H1 (cell line): ENCODE results near the gene PDE9A. TPM values are rescaled to one million over a fixed set of nuclear protein-coding genes. Genes with fewer than 3 reads are reported as not detected.

Experiments used
- CTCF ChIA-PET: fragments of 300-600 bp; sonication (Branson Sonifier 250); formaldehyde crosslinking; loops from one replicate; lab custom pipeline; 2021; ENCODE audit not compliant: partially characterized antibody; lab: Charles Lee
- POLR2A ChIA-PET: fragments of 300-600 bp; sonication (Branson Sonifier 250); formaldehyde crosslinking; loops from one replicate; lab custom pipeline; 2021; ENCODE audit warnings: inconsistent platforms; ENCODE audit not compliant: partially characterized antibody; lab: Charles Lee
- DNase-seq, 2 experiments: peaks; one replicate each; pipeline versions ENCODE4 v3.0.0 to v3.0.0-alpha.2; 2010 to 2022; ENCODE audit warnings: low spot score in 2 of 2, low read depth in 1 of 2, mixed read lengths in 1 of 2
- FAIRE-seq: peaks from 2 replicates; lab custom pipeline; 2011; peaks lifted over from hg19 to GRCh38; lab: Jason Lieb, UNC
- H2AFZ ChIP-seq: 2 replicates; pipeline ENCODE4 v1.8.1; 2012; ENCODE audit warnings: low read length, inconsistent platforms
- H2AK5ac ChIP-seq: 2 replicates; pipeline ENCODE4 v1.6.1; 2013; ENCODE audit warnings: low read depth, low read length
- H2BK120ac ChIP-seq: replicated peaks from 2 replicates; pipeline ENCODE3; 2013; ENCODE audit warnings: low read depth, low read length, inconsistent platforms
- H2BK12ac ChIP-seq: 2 replicates; pipeline ENCODE4 v1.6.1; 2013; ENCODE audit warnings: low read depth, low read length
- H2BK15ac ChIP-seq: 2 replicates; pipeline ENCODE4 v1.6.1; 2013; ENCODE audit warnings: low read length
- H2BK20ac ChIP-seq: 2 replicates; pipeline ENCODE4 v1.6.1; 2013; ENCODE audit warnings: low read length
- H2BK5ac ChIP-seq: 2 replicates; pipeline ENCODE4 v1.6.1; 2013; ENCODE audit warnings: low read depth, low read length
- H3K14ac ChIP-seq: 2 replicates; pipeline ENCODE4 v1.6.1; 2013; ENCODE audit warnings: inconsistent platforms; ENCODE audit not compliant: insufficient read length
- H3K18ac ChIP-seq: 2 replicates; pipeline ENCODE4 v1.6.1; 2013; ENCODE audit warnings: low read length; ENCODE audit errors: extremely low read depth
- H3K23ac ChIP-seq: 2 replicates; pipeline ENCODE4 v1.6.1; 2013; ENCODE audit warnings: inconsistent platforms; ENCODE audit not compliant: insufficient read length
- H3K23me2 ChIP-seq: 2 replicates; pipeline ENCODE4 v1.6.1; 2013; ENCODE audit warnings: low read depth, low read length
- H3K27ac ChIP-seq: 2 replicates; pipeline ENCODE4 v1.6.1; 2011; ENCODE audit warnings: low read depth, low read length, inconsistent platforms
- H3K27me3 ChIP-seq, 4 experiments: replicated peaks in 1 of 4; 1 replicate in 1 of 4; 2 replicates in 3 of 4; pipeline versions ENCODE4 v1.6.1 to v1.8.1; 2011 to 2013; ENCODE audit warnings: low read length in 3 of 4, mild to moderate bottlenecking in 3 of 4, inconsistent platforms in 2 of 4, mixed read lengths in 2 of 4, moderate library complexity in 1 of 4; ENCODE audit not compliant: control insufficient read depth in 3 of 4, insufficient read depth in 3 of 4; ENCODE audit errors: extremely low read depth in 1 of 4
- H3K36me3 ChIP-seq, 4 experiments: 2 replicates each; pipeline versions ENCODE4 v1.6.1 to v1.8.1; 2011 to 2013; ENCODE audit warnings: mild to moderate bottlenecking in 4 of 4, low read length in 3 of 4, moderate library complexity in 2 of 4, control low read depth in 1 of 4, inconsistent platforms in 1 of 4; ENCODE audit not compliant: insufficient read depth in 4 of 4, control insufficient read depth in 2 of 4
- H3K4ac ChIP-seq: replicated peaks from 2 replicates; pipeline ENCODE3; 2013; ENCODE audit warnings: low read length, low read depth, mixed read lengths, inconsistent platforms; ENCODE audit not compliant: insufficient read length
- H3K4me1 ChIP-seq, 4 experiments: replicated peaks in 1 of 4; 1 replicate in 1 of 4; 2 replicates in 3 of 4; pipeline versions ENCODE4 v1.6.1 to v1.8.1; 2011 to 2013; ENCODE audit warnings: low read length in 3 of 4, inconsistent platforms in 2 of 4, mixed read lengths in 1 of 4; ENCODE audit not compliant: insufficient read depth in 4 of 4, control insufficient read depth in 3 of 4
- H3K4me2 ChIP-seq, 2 experiments: 2 replicates each; pipeline versions ENCODE4 v1.6.1 to v1.8.1; 2011 to 2013; ENCODE audit warnings: low read depth in 2 of 2, low read length in 2 of 2, control low read depth in 1 of 2, inconsistent platforms in 1 of 2, mild to moderate bottlenecking in 1 of 2; ENCODE audit not compliant: insufficient read depth in 1 of 2
- H3K4me3 ChIP-seq, 4 experiments: fragments of 200-600, 300-600 bp in 1 of 4; sonication (generic), shearing (Covaris generic), sonication (Bioruptor Twin) in 1 of 4; 2 replicates each; pipeline versions ENCODE4 v1.5.1 to v1.8.1; 2011 to 2016; ENCODE audit warnings: low read length in 4 of 4, low read depth in 3 of 4, control low read depth in 2 of 4, inconsistent platforms in 2 of 4, mild to moderate bottlenecking in 2 of 4, mixed read lengths in 1 of 4, moderate library complexity in 1 of 4; ENCODE audit not compliant: insufficient read depth in 2 of 4; ENCODE audit errors: extremely low read depth in 1 of 4
- H3K56ac ChIP-seq: replicated peaks from 2 replicates; pipeline ENCODE3; 2013; ENCODE audit warnings: low read depth, mild to moderate bottlenecking, mixed read lengths, low read length, inconsistent platforms; ENCODE audit not compliant: insufficient read length
- H3K79me1 ChIP-seq: 2 replicates; pipeline ENCODE4 v1.6.1; 2013; ENCODE audit warnings: low read depth, low read length, control low read depth
- H3K79me2 ChIP-seq, 2 experiments: 2 replicates each; pipeline versions ENCODE4 v1.6.1 to v1.8.1; 2012 to 2013; ENCODE audit warnings: low read length in 2 of 2, mild to moderate bottlenecking in 2 of 2, inconsistent platforms in 1 of 2; ENCODE audit not compliant: insufficient read depth in 2 of 2, control insufficient read depth in 1 of 2
- H3K9ac ChIP-seq, 4 experiments: replicated peaks in 1 of 4; 1 replicate in 1 of 4; 2 replicates in 3 of 4; pipeline versions ENCODE4 v1.6.1 to v1.8.1; 2011 to 2013; ENCODE audit warnings: low read depth in 3 of 4, low read length in 3 of 4, control low read depth in 2 of 4, mild to moderate bottlenecking in 2 of 4, moderate library complexity in 2 of 4, inconsistent platforms in 1 of 4; ENCODE audit errors: extremely low read depth in 1 of 4
- H3K9me3 ChIP-seq, 2 experiments: 2 replicates each; pipeline versions ENCODE4 v1.6.1 to v1.8.1; 2012 to 2013; ENCODE audit warnings: mild to moderate bottlenecking in 2 of 2, moderate library complexity in 2 of 2, control low read depth in 1 of 2, inconsistent platforms in 1 of 2, low read depth in 1 of 2, low read length in 1 of 2, mixed read lengths in 1 of 2; ENCODE audit not compliant: insufficient read depth in 2 of 2
- H4K20me1 ChIP-seq, 2 experiments: replicated peaks in 1 of 2; 2 replicates each; pipeline versions ENCODE3 to v1.8.1; 2011 to 2013; ENCODE audit warnings: inconsistent platforms in 2 of 2, low read length in 2 of 2, mild to moderate bottlenecking in 1 of 2; ENCODE audit not compliant: insufficient read depth in 2 of 2, control insufficient read depth in 1 of 2
- H4K5ac ChIP-seq: 2 replicates; pipeline ENCODE4 v1.6.1; 2013; ENCODE audit warnings: low read length, low read depth, mixed read lengths, inconsistent platforms; ENCODE audit not compliant: insufficient read length
- H4K8ac ChIP-seq: 2 replicates; pipeline ENCODE4 v1.8.0; 2013; ENCODE audit warnings: mild to moderate bottlenecking, moderate library complexity, low read length, inconsistent platforms; ENCODE audit not compliant: insufficient read depth; ENCODE audit errors: extremely low read depth
- H4K91ac ChIP-seq: replicated peaks from 2 replicates; pipeline ENCODE3; 2013; ENCODE audit warnings: low read length, mixed read lengths, inconsistent platforms; ENCODE audit not compliant: insufficient read length
- BRCA1 ChIP-seq: IDR thresholded peaks from 2 replicates; pipeline ENCODE4 v1.6.1; 2012; ENCODE audit warnings: low read depth, low read length, improper control_type of control experiment
- CBX5 ChIP-seq: fragments of 300-800, 300-1000 bp; sonication (generic); IDR thresholded peaks from 2 replicates; pipeline ENCODE4 v1.7.1; 2016; ENCODE audit warnings: antibody characterized with exemption, low read length, low read depth
- CEBPB ChIP-seq: IDR thresholded peaks from 2 replicates; pipeline ENCODE4 v1.6.1; 2012; ENCODE audit warnings: low read depth, low read length
- EGR1 ChIP-seq: IDR thresholded peaks from 2 replicates; pipeline ENCODE4 v1.6.1; 2011; ENCODE audit warnings: low read depth, low read length, borderline replicate concordance
- JUN ChIP-seq: IDR thresholded peaks from 2 replicates; pipeline ENCODE4 v1.6.1; 2011; ENCODE audit warnings: low read depth, mild to moderate bottlenecking, improper control_type of control experiment, low read length
- PHF8 ChIP-seq: fragments of 200-600 bp; sonication (generic); conservative IDR thresholded peaks from 2 replicates; pipeline ENCODE4 v1.7.1; 2012; ENCODE audit warnings: low read depth, mild to moderate bottlenecking, inconsistent platforms, low read length, moderate library complexity
- RBBP5 ChIP-seq: IDR thresholded peaks from 2 replicates; pipeline ENCODE4 v1.7.1; 2012; ENCODE audit warnings: low read depth, mild to moderate bottlenecking, inconsistent platforms, low read length, moderate library complexity, borderline replicate concordance
- RNF2 ChIP-seq: fragments of 200-900, 300-1000 bp; sonication (generic); IDR thresholded peaks from 2 replicates; pipeline ENCODE4 v1.7.1; 2016; ENCODE audit warnings: borderline replicate concordance, low read depth, mild to moderate bottlenecking, antibody characterized with exemption, low read length; ENCODE audit not compliant: poor library complexity, severe bottlenecking; ENCODE audit errors: missing control alignments
- SAP30 ChIP-seq: fragments of 300-600 bp; sonication (generic); IDR thresholded peaks from 2 replicates; pipeline ENCODE4 v1.7.1; 2012; ENCODE audit warnings: low read length, moderate library complexity, mild to moderate bottlenecking, inconsistent platforms; ENCODE audit not compliant: insufficient read depth, insufficient replicate concordance
- SIN3A ChIP-seq, 2 experiments: IDR thresholded peaks in 1 of 2; conservative IDR thresholded peaks in 1 of 2; 2 replicates each; pipeline ENCODE4 v1.6.1; 2011 to 2012; ENCODE audit warnings: low read length in 2 of 2, improper control_type of control experiment in 1 of 2, low read depth in 1 of 2, mild to moderate bottlenecking in 1 of 2
- ZNF274 ChIP-seq: IDR thresholded peaks from 2 replicates; pipeline ENCODE4 v1.7.0; 2012; ENCODE audit warnings: low read length, borderline replicate concordance; ENCODE audit errors: extremely low read depth
- WGBS, 2 experiments: shearing (Covaris generic) in 1 of 2; methylation state at CpG; one replicate each; pipeline versions ENCODE4 v1.1.6 to v1.1.7; 2013 to 2015; ENCODE audit warnings: low lambda C conversion rate in 2 of 2, mixed read lengths in 2 of 2, inconsistent platforms in 1 of 2, low coverage in 1 of 2, missing lambda C conversion rate in 1 of 2; ENCODE audit not compliant: insufficient replicate concordance in 2 of 2, insufficient coverage in 1 of 2, insufficient read length in 1 of 2; ENCODE audit errors: extremely low coverage in 1 of 2, missing lambda C conversion rate in 1 of 2; 5-methylcytosine and 5-hydroxymethylcytosine counted together
- polyA plus RNA-seq, 7 experiments: library from polyadenylated mRNA; depleted of rRNA in 3 of 7; stranded (reverse) in 5 of 7; unstranded in 2 of 7; fragments of >200 nt in 5 of 7; fragments of 200-250 nt in 2 of 7; gene quantifications; 1 replicate in 5 of 7; 2 replicates in 1 of 7; 4 replicates in 1 of 7; pipeline versions ENCODE4 v1.2.1 to v1.2.3, GENCODE V29; 2011 to 2013; ENCODE audit warnings: missing spikeins in 2 of 7, mixed read lengths in 2 of 7
- total RNA-seq: library from RNA; stranded (reverse); fragmentation: NEBNext Ultra II Directional; extraction: Animal tissue kit (Norgen Biotek cat#: 25700); gene quantifications from 2 replicates; pipeline ENCODE4 v1.2.1, GENCODE V29; 2021

PDE9A gene
- total and polyA plus RNA-seq, 2 of the 8 experiments (the other 6 are each of a cell fraction or from before 2014, with no cell fraction given) = 39.2 to 45.9 TPM

DNA sequence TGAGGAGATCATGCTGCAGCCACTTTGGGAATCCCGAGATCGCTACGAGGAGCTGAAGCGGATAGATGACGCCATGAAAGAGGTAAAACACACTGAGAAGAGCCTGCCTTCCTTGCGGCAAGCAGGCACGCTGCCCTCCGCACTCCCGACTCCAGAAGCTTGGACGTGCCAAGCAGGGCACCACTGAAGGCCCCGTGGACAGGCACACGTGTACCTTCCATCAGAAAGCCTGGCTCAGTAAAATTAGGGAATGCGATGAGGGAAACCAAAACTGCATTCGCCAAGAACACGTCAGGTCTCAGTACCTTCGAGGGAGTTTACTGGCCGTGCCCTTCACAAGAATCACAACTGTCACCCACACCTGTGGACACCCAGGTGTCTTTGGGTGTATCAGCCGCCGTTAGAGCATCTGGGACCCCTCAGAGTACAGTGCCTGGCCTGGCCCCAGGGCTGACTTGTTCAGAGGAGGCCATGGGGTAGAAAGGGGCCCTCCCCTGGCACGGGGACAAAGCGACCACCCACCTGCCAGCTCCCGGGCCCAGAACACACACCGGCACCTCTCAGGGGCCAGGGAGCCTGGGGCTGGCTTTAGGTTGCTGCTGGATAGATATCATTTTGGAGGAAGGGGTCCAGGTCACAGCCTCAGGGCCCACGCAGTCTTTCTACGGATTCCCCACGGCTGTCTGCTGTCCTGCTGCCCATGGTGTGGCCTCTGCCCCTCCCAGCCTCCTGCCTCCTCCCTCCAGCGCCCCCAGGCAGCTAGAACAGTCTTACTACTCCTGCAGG is 117.5 kb downstream of the PDE9A start:
- peaks cover 22 to 57% (median 48%) of the 10 kb centered on the region in 4 experiments; a peak in 7 of 8 replicates for H3K36me3 ChIP-seq
- TF ChIP-seq JUN (no peak), RNF2 (no peak), SAP30 (no peak), EGR1 (no peak), CEBPB (no peak), CBX5 (no peak), ZNF274 (no peak), RBBP5 (no peak), BRCA1 (no peak), SIN3A (conservative IDR thresholded peaks at IDR 0.05 in 1 of 2, IDR thresholded peaks at IDR 0.05 in 1 of 2; ENCODE audit: low read depth in 1 of 2, low read length in 2 of 2) (no peak), PHF8 (no peak)

More for the DNA sequence above, 117.5 kb downstream of the PDE9A start:
- FAIRE-seq (no peak), DNase-seq (no peak)
- H4K8ac ChIP-seq = no peak overlapping the region
- no peak overlapping the region for H4K5ac ChIP-seq
- H2BK5ac ChIP-seq = 0 out of 2 replicates have a peak overlapping the region, but pooled peaks have one; percentile 13
- H3K27ac ChIP-seq = no peak overlapping the region
- H2BK120ac ChIP-seq = no peak overlapping the region
- POLR2A ChIA-PET = interaction anchor here (1.1 to 1.6 kb wide), 2 partner anchors 10 to 11 kb away, joined by 3 to 4 read pairs; no protein-coding TSS in a partner anchor
- no peak overlapping the region for H2BK20ac ChIP-seq
- no peak overlapping the region for H3K4me2 ChIP-seq
- no peaks in the 10 kb centered on the region for H3K79me2 ChIP-seq
- no peaks in the 10 kb centered on the region for H3K23me2 ChIP-seq
- no peak overlapping the region for H2BK15ac ChIP-seq
- H4K91ac ChIP-seq = no peak overlapping the region
- WGBS, 2 experiments = 90% methylated on average over 27 of the region's 27 CpGs; no CpG with 5 or more reads in 1 of the 2 experiments
- 0 out of 2 replicates have a peak, but pooled peaks cover 4% of the 10 kb centered on the region for H3K79me1 ChIP-seq
- H3K18ac ChIP-seq = no peak overlapping the region
- no peak overlapping the region for H3K23ac ChIP-seq
- H4K20me1 ChIP-seq = peaks cover 0 to 7% of the 10 kb centered on the region in 2 experiments
- no peak overlapping the region for H3K4ac ChIP-seq
- H3K9me3 ChIP-seq = no peaks in the 10 kb centered on the region
- H2BK12ac ChIP-seq = no peak overlapping the region
- H3K9ac ChIP-seq = no peak overlapping the region
- H3K4me1 ChIP-seq = no peaks in the 10 kb centered on the region
- H2AK5ac ChIP-seq = no peak overlapping the region
- H2AFZ ChIP-seq = no peak overlapping the region
- no peaks in the 10 kb centered on the region for H3K27me3 ChIP-seq
- CTCF ChIA-PET = interaction anchor here (0.7 to 3.0 kb wide), 3 partner anchors 10 to 304 kb away, joined by 3 to 8 read pairs (median 3); no protein-coding TSS in a partner anchor
- H3K4me3 ChIP-seq = no peak overlapping the region
- H3K14ac ChIP-seq = no peak overlapping the region
- H3K56ac ChIP-seq = no peak overlapping the region
